GM12878 (cell line): Measurements from ENCODE around the gene MEGF11. TPM values are rescaled to one million over a fixed set of nuclear protein-coding genes. Genes with fewer than 3 reads are reported as not detected.

Experiments
- ATAC-seq: fragments of 200-7000 bp; cut with Tn5 transposase; 3 replicates; pipeline ENCODE4 v1.9.1; 2020; ENCODE audit warnings: mild to moderate bottlenecking, moderate library complexity
- BruUV-seq: library from RNA; stranded (reverse); fragments of 400-500 nt; replicated peaks from 2 replicates; lab custom pipeline; 2021; lab: Mats Ljungman, UMichigan
- CTCF ChIA-PET: fragments of 300-600 bp; sonication (Branson Sonifier 250); formaldehyde crosslinking; extraction: SDS; loops from one replicate; lab custom pipeline; 2021; ENCODE audit warnings: inconsistent platforms; lab: Yijun Ruan, JAX
- POLR2A ChIA-PET: fragments of 350-600 bp; formaldehyde crosslinking; extraction: SDS; loops from one replicate; lab custom pipeline; 2021; ENCODE audit warnings: inconsistent platforms; lab: Charles Lee
- RAD21 ChIA-PET: fragments of 300-600 bp; sonication (Branson Sonifier 250); formaldehyde crosslinking; loops from one replicate; lab custom pipeline; 2023; ENCODE audit warnings: antibody characterized with exemption; ENCODE audit not compliant: unreplicated experiment; lab: Charles Lee
- SMC1A ChIA-PET: fragments of 300-600 bp; sonication (Branson Sonifier 250); formaldehyde crosslinking; loops from one replicate; lab custom pipeline; 2023; ENCODE audit not compliant: unreplicated experiment, uncharacterized antibody; lab: Charles Lee
- DNase-seq: peaks from one replicate; pipeline ENCODE4 v3.0.0-alpha.2; 2011; ENCODE audit warnings: low read depth, low spot score
- FAIRE-seq: peaks from 3 replicates; lab custom pipeline; 2011; peaks lifted over from hg19 to GRCh38; lab: Jason Lieb, UNC
- H2AFZ ChIP-seq: 2 replicates; pipeline ENCODE4 v1.6.0; 2011; ENCODE audit warnings: low read depth, low read length, control low read depth; ENCODE audit not compliant: control insufficient read depth
- H3K27ac ChIP-seq: 2 replicates; pipeline ENCODE4 v1.5.1; 2011; ENCODE audit warnings: control low read depth; ENCODE audit not compliant: control insufficient read depth, insufficient read depth
- H3K27me3 ChIP-seq, 2 experiments: replicated peaks in 1 of 2; 2 replicates each; pipeline versions ENCODE4 v1.6.0 to v1.6.1; 2011; ENCODE audit warnings: low read length in 1 of 2; ENCODE audit not compliant: control insufficient read depth in 2 of 2, insufficient read depth in 2 of 2
- H3K36me3 ChIP-seq, 2 experiments: 2 replicates each; pipeline ENCODE4 v1.5.1; 2011; ENCODE audit warnings: low read length in 1 of 2; ENCODE audit not compliant: control insufficient read depth in 2 of 2, insufficient read depth in 2 of 2
- H3K4me1 ChIP-seq: 2 replicates; pipeline ENCODE4 v1.6.1; 2011; ENCODE audit warnings: mild to moderate bottlenecking, low read length, moderate library complexity, mixed read lengths; ENCODE audit not compliant: control insufficient read depth, insufficient read depth
- H3K4me2 ChIP-seq: 2 replicates; pipeline ENCODE4 v1.6.0; 2011; ENCODE audit warnings: control low read depth; ENCODE audit not compliant: control insufficient read depth, insufficient read depth
- H3K4me3 ChIP-seq: fragments of 200-600 bp; sonication (generic); 2 replicates; pipeline ENCODE4 v1.5.1; 2016
- H3K79me2 ChIP-seq: 2 replicates; pipeline ENCODE4 v1.6.0; 2011; ENCODE audit warnings: low read length; ENCODE audit not compliant: control insufficient read depth, insufficient read depth
- H3K9ac ChIP-seq: 2 replicates; pipeline ENCODE4 v1.8.0; 2011; ENCODE audit warnings: low read length, control low read depth, mixed read lengths; ENCODE audit not compliant: control insufficient read depth, insufficient read depth
- H3K9me3 ChIP-seq: replicated peaks from 3 replicates; pipeline ENCODE4 v1.5.1; 2011; ENCODE audit warnings: mild to moderate bottlenecking, low read length; ENCODE audit not compliant: control insufficient read depth, insufficient read depth
- H4K20me1 ChIP-seq: 2 replicates; pipeline ENCODE4 v1.6.0; 2011; ENCODE audit not compliant: control insufficient read depth, insufficient read depth
- E4F1 ChIP-seq: fragments of 450-650 bp; IDR thresholded peaks from 2 replicates; pipeline ENCODE4 v1.6.1; 2018; ENCODE audit warnings: borderline replicate concordance, mild to moderate bottlenecking; ENCODE audit not compliant: partially characterized antibody
- EZH2 ChIP-seq: IDR thresholded peaks from 2 replicates; pipeline ENCODE4 v1.6.1; 2012; ENCODE audit warnings: low read depth, mild to moderate bottlenecking, control low read depth, inconsistent platforms, low read length, borderline replicate concordance; ENCODE audit not compliant: control insufficient read depth
- HDGF ChIP-seq: fragments of 450-650 bp; IDR thresholded peaks from 2 replicates; pipeline ENCODE4 v1.6.1; 2016; ENCODE audit warnings: antibody characterized with exemption
- MLLT1 ChIP-seq: fragments of 450-650 bp; IDR thresholded peaks from 2 replicates; pipeline ENCODE4 v1.6.1; 2016; ENCODE audit warnings: mild to moderate bottlenecking
- MTA2 ChIP-seq: fragments of 450-650 bp; IDR thresholded peaks from 2 replicates; pipeline ENCODE4 v1.6.1; 2016; ENCODE audit warnings: low read depth, mild to moderate bottlenecking, moderate library complexity
- NR2F1 ChIP-seq: fragments of 450-650 bp; conservative IDR thresholded peaks from 2 replicates; pipeline ENCODE4 v1.6.1; 2017; ENCODE audit warnings: mild to moderate bottlenecking
- POLR2A ChIP-seq: IDR thresholded peaks from 2 replicates; pipeline ENCODE4 v1.6.1; 2011; ENCODE audit warnings: low read depth, mild to moderate bottlenecking, low read length
- WGBS: methylation state at CpG from one replicate; pipeline ENCODE4 v1.1.6; 2016; ENCODE audit warnings: low lambda C conversion rate; ENCODE audit not compliant: insufficient replicate concordance, insufficient coverage; ENCODE audit errors: missing lambda C conversion rate; 5-methylcytosine and 5-hydroxymethylcytosine counted together
- in situ Hi-C: fragments of 300-500 bp; cut with MboI; formaldehyde crosslinking; loops from 9 replicates; pipeline ENCODE4 v1.14.3; 2018; ENCODE audit warnings: mixed read lengths
- intact Hi-C: fragments of 100-400 bp; cut with micrococcal nuclease; formaldehyde crosslinking; loops from one replicate; pipeline ENCODE4 v1.14.2; 2022; ENCODE audit not compliant: unreplicated experiment
- polyA plus RNA-seq, 11 experiments: library from polyadenylated mRNA; depleted of rRNA in 4 of 11; unstranded in 6 of 11; stranded (reverse) in 5 of 11; fragments of >200 nt; fragmentation: Nextera tagmentation in 4 of 11; fragmentation: Illumina TruSeq in 1 of 11; extraction: Ambion mirVana in 4 of 11; extraction: Trizol in 1 of 11; gene quantifications; 1 replicate in 1 of 11; 2 replicates in 10 of 11; pipeline versions ENCODE4 v1.2.1 to v1.2.3, GENCODE V29; 2011 to 2016; ENCODE audit warnings: inconsistent platforms in 2 of 11, missing spikeins in 2 of 11, low read depth in 1 of 11
- total RNA-seq, 4 experiments: library from RNA; depleted of rRNA in 3 of 4; stranded (reverse); fragments of >200 nt in 3 of 4; fragmentation: Illumina TruSeq in 1 of 4; extraction: Trizol in 1 of 4; gene quantifications; 2 replicates each; pipeline versions ENCODE4 v1.2.1 to v1.2.3, GENCODE V29; 2013 to 2021
- TF ChIP-seq, protein P1 (sequence below): fragments of 450-650 bp; IDR thresholded peaks from 2 replicates; pipeline ENCODE4 v1.6.1; 2017; ENCODE audit warnings: mild to moderate bottlenecking, moderate library complexity

Gene MEGF11
- total and polyA plus RNA-seq, 10 of the 15 experiments (the other 5 are each of a cell fraction or from before 2014, with no cell fraction given): 0.03 to 1.7 (median 0.49) TPM

DNA sequence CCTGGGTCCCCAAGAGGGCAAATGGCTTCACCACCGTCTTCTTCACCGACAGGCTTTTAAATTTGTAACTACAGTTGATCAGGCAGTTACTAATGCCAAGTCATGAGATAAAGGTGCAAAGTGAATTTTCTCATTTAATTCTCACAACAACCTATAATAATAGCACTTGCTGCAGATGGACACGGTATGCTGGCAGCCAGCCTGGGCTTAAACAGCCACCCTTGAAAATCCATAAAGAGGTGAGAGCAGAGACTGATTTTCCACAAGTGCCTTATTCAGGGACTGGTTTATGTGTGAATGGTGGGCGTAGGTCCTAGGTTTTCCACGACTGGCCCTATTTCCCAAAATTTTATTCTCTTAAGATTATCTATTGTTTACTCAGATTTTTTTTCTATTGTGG, 266.4 kb downstream of the MEGF11 start (continued):
- TF ChIP-seq, protein P1, sequence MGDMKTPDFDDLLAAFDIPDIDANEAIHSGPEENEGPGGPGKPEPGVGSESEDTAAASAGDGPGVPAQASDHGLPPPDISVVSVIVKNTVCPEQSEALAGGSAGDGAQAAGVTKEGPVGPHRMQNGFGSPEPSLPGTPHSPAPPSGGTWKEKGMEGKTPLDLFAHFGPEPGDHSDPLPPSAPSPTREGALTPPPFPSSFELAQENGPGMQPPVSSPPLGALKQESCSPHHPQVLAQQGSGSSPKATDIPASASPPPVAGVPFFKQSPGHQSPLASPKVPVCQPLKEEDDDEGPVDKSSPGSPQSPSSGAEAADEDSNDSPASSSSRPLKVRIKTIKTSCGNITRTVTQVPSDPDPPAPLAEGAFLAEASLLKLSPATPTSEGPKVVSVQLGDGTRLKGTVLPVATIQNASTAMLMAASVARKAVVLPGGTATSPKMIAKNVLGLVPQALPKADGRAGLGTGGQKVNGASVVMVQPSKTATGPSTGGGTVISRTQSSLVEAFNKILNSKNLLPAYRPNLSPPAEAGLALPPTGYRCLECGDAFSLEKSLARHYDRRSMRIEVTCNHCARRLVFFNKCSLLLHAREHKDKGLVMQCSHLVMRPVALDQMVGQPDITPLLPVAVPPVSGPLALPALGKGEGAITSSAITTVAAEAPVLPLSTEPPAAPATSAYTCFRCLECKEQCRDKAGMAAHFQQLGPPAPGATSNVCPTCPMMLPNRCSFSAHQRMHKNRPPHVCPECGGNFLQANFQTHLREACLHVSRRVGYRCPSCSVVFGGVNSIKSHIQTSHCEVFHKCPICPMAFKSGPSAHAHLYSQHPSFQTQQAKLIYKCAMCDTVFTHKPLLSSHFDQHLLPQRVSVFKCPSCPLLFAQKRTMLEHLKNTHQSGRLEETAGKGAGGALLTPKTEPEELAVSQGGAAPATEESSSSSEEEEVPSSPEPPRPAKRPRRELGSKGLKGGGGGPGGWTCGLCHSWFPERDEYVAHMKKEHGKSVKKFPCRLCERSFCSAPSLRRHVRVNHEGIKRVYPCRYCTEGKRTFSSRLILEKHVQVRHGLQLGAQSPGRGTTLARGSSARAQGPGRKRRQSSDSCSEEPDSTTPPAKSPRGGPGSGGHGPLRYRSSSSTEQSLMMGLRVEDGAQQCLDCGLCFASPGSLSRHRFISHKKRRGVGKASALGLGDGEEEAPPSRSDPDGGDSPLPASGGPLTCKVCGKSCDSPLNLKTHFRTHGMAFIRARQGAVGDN: no peak
- TF ChIP-seq EZH2 (no peak), NR2F1 (no peak), HDGF (no peak)

GRCh38 chr15:65986416-65986815, 267.1 kb downstream of the MEGF11 start:
- H3K4me2 ChIP-seq: no peak overlapping the region
- in situ Hi-C loops: no loop called here
- no peaks in the 10 kb centered on the region for H4K20me1 ChIP-seq
- H3K36me3 ChIP-seq: no peaks in the 10 kb centered on the region
- no peak for FAIRE-seq
- RAD21 ChIA-PET: interaction anchor here (0.8 kb wide), 1 partner anchor 34 kb away, joined by 3 read pairs; no protein-coding TSS in a partner anchor
- no peaks in the 10 kb centered on the region for H3K4me1 ChIP-seq
- no peak for DNase-seq
- CTCF ChIA-PET: interaction anchor here (0.6 kb wide), 1 partner anchor 469 kb away, joined by 4 read pairs; no protein-coding TSS in a partner anchor
- H3K9me3 ChIP-seq: no peaks in the 10 kb centered on the region
- H3K9ac ChIP-seq: no peak overlapping the region
- intact Hi-C loops: loop anchor here (10.0 kb wide), 1 partner anchor 298 kb away; no protein-coding TSS in a partner anchor
- H3K79me2 ChIP-seq: no peaks in the 10 kb centered on the region
- H2AFZ ChIP-seq: no peak overlapping the region
- POLR2A ChIA-PET: interaction anchor here (0.7 kb wide), 1 partner anchor 19 kb away, joined by 3 read pairs; no protein-coding TSS in a partner anchor
- H3K27ac ChIP-seq: no peak overlapping the region
- ATAC-seq: no peak
- peaks cover 3% of the 10 kb centered on the region in 2 experiments; a peak in 2 of 4 replicates for H3K27me3 ChIP-seq
- SMC1A ChIA-PET: interaction anchor here (1.7 kb wide), 1 partner anchor 65 kb away, joined by 4 read pairs; no protein-coding TSS in a partner anchor
- no peak overlapping the region for H3K4me3 ChIP-seq
- BruUV-seq: no TSS peak
- WGBS: 0% methylated on average over 2 of the region's 2 CpGs
- TF ChIP-seq POLR2A (no peak), MTA2 (no peak), MLLT1 (no peak), E4F1 (no peak)
